CD4-positive, alpha-beta T cell (primary cell): ENCODE measurements around the gene VAT1. TPM values are rescaled to one million over a fixed set of nuclear protein-coding genes. Genes with fewer than 3 reads are reported as not detected.
A peak's percentile ranks its signal among the peaks of the same experiment; 100 is the strongest.

Source experiments
- ATAC-seq: fragments of 200-7000 bp; cut with Tn5 transposase; one replicate; pipeline ENCODE4 v1.10.0; 2022; ENCODE audit warnings: mild to moderate bottlenecking; ENCODE audit not compliant: poor library complexity
- CTCF ChIA-PET: fragments of 350-600 bp; sonication (Branson Sonifier 250); formaldehyde crosslinking; loops from one replicate; lab custom pipeline; 2021; ENCODE audit warnings: antibody characterized with exemption, inconsistent platforms; lab: Charles Lee
- POLR2A ChIA-PET: fragments of 350-600 bp; sonication (Branson Sonifier 250); formaldehyde crosslinking; loops from one replicate; lab custom pipeline; 2021; ENCODE audit warnings: antibody characterized with exemption, inconsistent platforms; lab: Charles Lee
- DNase-seq, 14 experiments: peaks; one replicate each; pipeline ENCODE4 v3.0.0-alpha.2; 2013 to 2020; ENCODE audit warnings: mixed read lengths in 2 of 14
- H3K27ac ChIP-seq, 2 donors: one replicate each; pipeline versions ENCODE4 v1.5.1 to v1.7.0; 2013; ENCODE audit warnings: low read length in 2 of 2, low read depth in 1 of 2, mild to moderate bottlenecking in 1 of 2
- H3K27me3 ChIP-seq, 2 experiments: 1 replicate in 1 of 2; 2 replicates in 1 of 2; pipeline versions ENCODE4 v1.6.1 to v1.7.0; 2013; ENCODE audit warnings: low read length in 2 of 2, control low read depth in 1 of 2, mild to moderate bottlenecking in 1 of 2, moderate library complexity in 1 of 2; ENCODE audit not compliant: insufficient read depth in 2 of 2, control insufficient read depth in 1 of 2
- H3K36me3 ChIP-seq: one replicate; pipeline ENCODE4 v1.6.1; 2013; ENCODE audit warnings: low read length, control low read depth; ENCODE audit not compliant: insufficient read depth
- H3K4me1 ChIP-seq: one replicate; pipeline ENCODE4 v1.6.1; 2013; ENCODE audit warnings: low read length, control low read depth; ENCODE audit not compliant: insufficient read depth
- H3K4me3 ChIP-seq: one replicate; pipeline ENCODE4 v1.5.1; 2013; ENCODE audit warnings: mild to moderate bottlenecking, low read length, moderate library complexity
- H3K9me3 ChIP-seq, 2 experiments: 1 replicate in 1 of 2; 2 replicates in 1 of 2; pipeline versions ENCODE4 v1.6.1 to v1.7.0; 2013; ENCODE audit warnings: low read length in 2 of 2, mild to moderate bottlenecking in 2 of 2, control low read depth in 1 of 2, moderate library complexity in 1 of 2; ENCODE audit not compliant: control insufficient read depth in 1 of 2, insufficient read depth in 1 of 2
- H3K27ac Mint-ChIP-seq: one replicate; pipeline ENCODE4 v1.8.0; 2020; ENCODE audit warnings: mixed read lengths
- H3K27me3 Mint-ChIP-seq: one replicate; pipeline ENCODE4 v1.8.0; 2021; ENCODE audit warnings: mixed read lengths
- H3K36me3 Mint-ChIP-seq: one replicate; pipeline ENCODE4 v1.8.0; 2021; ENCODE audit warnings: low read depth, mixed read lengths
- H3K4me1 Mint-ChIP-seq: one replicate; pipeline ENCODE4 v1.8.0; 2021; ENCODE audit warnings: low read depth, mixed read lengths
- H3K4me3 Mint-ChIP-seq: one replicate; pipeline ENCODE4 v1.8.0; 2020; ENCODE audit warnings: mild to moderate bottlenecking, mixed read lengths
- H3K9me3 Mint-ChIP-seq: one replicate; pipeline ENCODE4 v1.8.0; 2020; ENCODE audit warnings: mixed read lengths
- intact Hi-C, 2 experiments: fragments of 100-400 bp; cut with DNase I in 1 of 2; cut with micrococcal nuclease in 1 of 2; formaldehyde crosslinking; loops; one replicate each; pipeline versions ENCODE4 v1.15.1 to v1.9.0; 2023 to 2025; cut with DNase I, micrococcal nuclease
- total RNA-seq, 174 experiments: library from RNA in 2 of 174; stranded (reverse) in 2 of 174; gene quantifications; one replicate each; pipeline ENCODE4 v1.2.3 and lab custom pipeline; 2021 to 2026
- TF ChIP-seq, protein P1 (sequence below): fragments of 200-600 bp; IDR thresholded peaks from one replicate; pipeline ENCODE4 v1.8.0; 2022; ENCODE audit warnings: antibody characterized with exemption, mild to moderate bottlenecking

The VAT1 gene
- total RNA-seq, 2 experiments from 2014 or later = 27.5 to 27.6 TPM

DNA sequence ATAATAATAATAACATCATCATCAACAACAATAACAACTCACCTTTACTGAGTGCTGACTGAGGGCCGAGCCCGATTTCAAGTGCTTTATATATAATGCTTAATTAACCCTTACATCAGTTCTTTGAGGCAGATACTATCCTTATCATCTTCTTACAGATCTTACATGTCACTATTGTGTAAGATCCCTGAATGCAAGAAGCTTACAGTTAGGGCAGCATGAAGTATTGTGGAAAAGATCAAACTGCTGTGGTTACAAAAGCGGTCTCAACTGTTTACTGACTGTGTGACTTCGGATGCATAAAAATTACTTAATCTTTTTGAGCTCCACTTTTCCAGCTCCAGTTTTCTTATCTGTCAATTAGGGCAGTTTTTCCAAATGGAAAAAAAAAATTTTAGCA is 3.3 kb downstream of the VAT1 start:
- CTCF ChIA-PET = interaction anchor here (1.2 kb wide), 1 partner anchor 21 kb away, joined by 3 read pairs; the partner anchor contains the start of gene RPL27
- ATAC-seq = no peak

DNA sequence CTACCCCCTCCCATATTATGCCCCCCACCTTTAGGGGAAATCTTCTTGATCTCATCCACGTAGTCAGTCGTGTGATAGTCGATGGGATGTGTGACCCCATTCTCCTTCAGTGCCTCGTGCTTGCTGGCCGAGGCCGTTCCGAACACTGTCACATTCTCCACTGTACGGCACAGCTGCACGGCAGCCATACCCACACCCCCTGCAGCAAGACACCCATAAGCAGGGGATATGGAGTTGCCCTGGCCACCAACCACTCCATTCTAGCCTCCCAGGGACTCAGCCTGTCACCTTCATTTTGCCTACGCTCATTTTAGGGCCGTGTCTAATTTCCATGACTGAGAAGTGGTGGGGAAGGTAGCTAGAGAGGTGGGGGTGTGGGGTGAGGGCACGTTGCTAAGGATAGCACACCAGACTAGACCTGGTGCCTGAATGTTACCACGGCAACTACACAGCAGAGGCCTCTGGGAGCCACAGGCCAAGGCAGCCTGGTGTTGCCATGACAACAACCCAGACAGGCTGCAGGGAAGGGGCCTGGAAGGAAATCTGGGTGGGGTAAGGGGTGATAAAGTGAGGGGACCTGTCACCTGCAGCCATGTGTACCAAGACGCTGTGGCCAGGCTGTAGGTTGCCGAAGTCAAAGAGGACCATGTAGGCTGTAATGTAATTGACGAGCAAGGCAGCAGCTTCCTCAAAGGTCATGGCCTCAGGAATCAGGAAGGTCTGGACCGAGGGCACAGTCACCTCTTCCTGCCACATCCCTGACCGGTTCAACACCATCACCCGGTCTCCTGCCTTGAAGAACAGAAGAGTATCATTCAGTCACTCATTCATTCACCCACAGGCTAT is 4.0 kb downstream of the VAT1 start:
- Mint-ChIP-seq H3K4me3 (peak overlapping the region; percentile 40), H3K4me1 (peaks cover 41% of the 10 kb centered on the region), H3K36me3 (peaks cover 27% of the 10 kb centered on the region), H3K27me3 (no peaks in the 10 kb centered on the region), H3K9me3 (no peaks in the 10 kb centered on the region), H3K27ac (peak overlapping the region; percentile 67)
- DNase-seq (peak in 7 of 14 experiments; percentile 21 to 83 (median 49)), ATAC-seq (peak; percentile 58)
- CTCF ChIA-PET = interaction anchor here (1.2 kb wide), 1 partner anchor 20 kb away, joined by 3 read pairs; the partner anchor contains the start of gene RPL27
- Histone ChIP-seq H3K4me1 (peaks cover 35% of the 10 kb centered on the region), H3K27me3 (no peaks in the 10 kb centered on the region), H3K27ac (peak overlapping the region in 1 of 2 donors; percentile 22), H3K4me3 (no peak overlapping the region), H3K36me3 (peaks cover 21% of the 10 kb centered on the region), H3K9me3 (no peaks in the 10 kb centered on the region)
- TF ChIP-seq, protein P1, sequence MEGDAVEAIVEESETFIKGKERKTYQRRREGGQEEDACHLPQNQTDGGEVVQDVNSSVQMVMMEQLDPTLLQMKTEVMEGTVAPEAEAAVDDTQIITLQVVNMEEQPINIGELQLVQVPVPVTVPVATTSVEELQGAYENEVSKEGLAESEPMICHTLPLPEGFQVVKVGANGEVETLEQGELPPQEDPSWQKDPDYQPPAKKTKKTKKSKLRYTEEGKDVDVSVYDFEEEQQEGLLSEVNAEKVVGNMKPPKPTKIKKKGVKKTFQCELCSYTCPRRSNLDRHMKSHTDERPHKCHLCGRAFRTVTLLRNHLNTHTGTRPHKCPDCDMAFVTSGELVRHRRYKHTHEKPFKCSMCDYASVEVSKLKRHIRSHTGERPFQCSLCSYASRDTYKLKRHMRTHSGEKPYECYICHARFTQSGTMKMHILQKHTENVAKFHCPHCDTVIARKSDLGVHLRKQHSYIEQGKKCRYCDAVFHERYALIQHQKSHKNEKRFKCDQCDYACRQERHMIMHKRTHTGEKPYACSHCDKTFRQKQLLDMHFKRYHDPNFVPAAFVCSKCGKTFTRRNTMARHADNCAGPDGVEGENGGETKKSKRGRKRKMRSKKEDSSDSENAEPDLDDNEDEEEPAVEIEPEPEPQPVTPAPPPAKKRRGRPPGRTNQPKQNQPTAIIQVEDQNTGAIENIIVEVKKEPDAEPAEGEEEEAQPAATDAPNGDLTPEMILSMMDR = no peak
- intact Hi-C loops = no loop called here
- POLR2A ChIA-PET = interaction anchor here (0.5 to 2.6 kb wide), 5 partner anchors 20 to 1023 kb away, joined by 3 to 11 read pairs (median 3); partner anchors contain the start of genes DHX8 and RPL27

More for the DNA sequence above, 3.3 kb downstream of the VAT1 start:
- peaks cover 14% of the 10 kb centered on the region for H3K36me3 ChIP-seq
- Mint-ChIP-seq H3K9me3 (no peaks in the 10 kb centered on the region), H3K27ac (peak overlapping the region; percentile 67), H3K27me3 (no peaks in the 10 kb centered on the region), H3K4me3 (peak overlapping the region; percentile 61), H3K4me1 (peaks cover 41% of the 10 kb centered on the region), H3K36me3 (peaks cover 20% of the 10 kb centered on the region)
- peak in 1 of 14 experiments; percentile 36 for DNase-seq
- intact Hi-C loops = no loop called here
- no peak overlapping the region for H3K4me3 ChIP-seq
- H3K27me3 ChIP-seq = no peaks in the 10 kb centered on the region
- POLR2A ChIA-PET = interaction anchor here (0.7 to 2.6 kb wide), 5 partner anchors 12 to 465 kb away, joined by 3 to 11 read pairs (median 3); partner anchors contain the start of genes DHX8, IFI35 and RPL27
- no peaks in the 10 kb centered on the region for H3K9me3 ChIP-seq
- H3K4me1 ChIP-seq = peaks cover 42% of the 10 kb centered on the region
- peak overlapping the region in 1 of 2 donors; percentile 22 for H3K27ac ChIP-seq
- TF ChIP-seq, protein P1 = no peak

DNA sequence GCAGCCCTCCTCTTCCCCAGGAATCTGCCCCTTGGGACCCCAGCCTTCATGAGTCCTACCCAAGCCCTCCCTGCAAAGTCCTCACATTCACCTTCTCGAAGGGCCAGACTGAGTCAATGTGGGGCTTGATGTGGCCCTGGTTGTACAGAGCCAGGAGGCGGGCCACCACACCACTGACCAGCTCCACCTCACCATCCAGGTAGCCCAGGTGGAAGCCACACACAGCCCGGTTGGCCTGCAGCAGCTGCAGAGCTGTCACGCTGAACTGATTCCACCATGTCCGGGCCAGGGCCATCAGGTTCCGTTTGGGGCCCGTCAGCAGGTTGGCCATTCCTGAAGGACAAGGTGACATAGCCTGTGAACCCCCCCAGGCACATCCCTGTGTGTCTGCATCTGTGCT is 6.0 kb downstream of the VAT1 start:
- Mint-ChIP-seq H3K4me3 (no peak overlapping the region), H3K27ac (no peak overlapping the region), H3K4me1 (peaks cover 39% of the 10 kb centered on the region), H3K27me3 (no peaks in the 10 kb centered on the region), H3K9me3 (no peaks in the 10 kb centered on the region), H3K36me3 (peaks cover 42% of the 10 kb centered on the region)
- DNase-seq (no peak), ATAC-seq (no peak)
- H3K4me1 ChIP-seq = peaks cover 24% of the 10 kb centered on the region
- no peak overlapping the region for H3K4me3 ChIP-seq
- no peaks in the 10 kb centered on the region for H3K9me3 ChIP-seq
- H3K27me3 ChIP-seq = no peaks in the 10 kb centered on the region
- no peak overlapping the region for H3K27ac ChIP-seq
- intact Hi-C loops = no loop called here
- ChIA-PET CTCF (no interaction called here), POLR2A (no interaction called here)
- peaks cover 33% of the 10 kb centered on the region for H3K36me3 ChIP-seq
- TF ChIP-seq, protein P1 = no peak
